GM23338 (cell line): ENCODE results near the gene TFDP1. TPM values are rescaled to one million over a fixed set of nuclear protein-coding genes. Genes with fewer than 3 reads are reported as not detected.
A peak's percentile ranks its signal among the peaks of the same experiment; 100 is the strongest.

Source experiments
- ATAC-seq: fragments of 200-7000 bp; cut with Tn5 transposase; 3 replicates; pipeline ENCODE4 v1.9.1; 2020
- DNase-seq: peaks from one replicate; pipeline ENCODE4 v3.0.0-alpha.2; 2015; ENCODE audit warnings: low spot score
- H2AFZ ChIP-seq: fragments of 200-600 bp; sonication (generic); 2 replicates; pipeline ENCODE4 v1.8.0; 2016; ENCODE audit warnings: antibody characterized with exemption, mild to moderate bottlenecking, moderate library complexity
- H3F3A ChIP-seq: fragments of 200-600 bp; sonication (generic); replicated peaks from 2 replicates; pipeline ENCODE4 v1.8.0; 2017; ENCODE audit warnings: antibody characterized with exemption, mixed run types, low read depth
- H3K27ac ChIP-seq: fragments of 200-600 bp; sonication (generic); 2 replicates; pipeline ENCODE4 v1.6.1; 2016; ENCODE audit warnings: low read depth
- H3K27me3 ChIP-seq: fragments of 200-600 bp; sonication (generic); 2 replicates; pipeline ENCODE4 v1.8.0; 2016; ENCODE audit warnings: mild to moderate bottlenecking, mixed run types, moderate library complexity; ENCODE audit not compliant: insufficient read depth
- H3K36me3 ChIP-seq: fragments of 200-600 bp; sonication (generic); 2 replicates; pipeline ENCODE4 v1.8.0; 2016; ENCODE audit warnings: mild to moderate bottlenecking; ENCODE audit not compliant: insufficient read depth
- H3K4me1 ChIP-seq: fragments of 200-600 bp; sonication (generic); 2 replicates; pipeline ENCODE4 v1.8.0; 2016; ENCODE audit warnings: mild to moderate bottlenecking, moderate library complexity; ENCODE audit not compliant: insufficient read depth
- H3K4me2 ChIP-seq: fragments of 200-600 bp; sonication (generic); 2 replicates; pipeline ENCODE4 v1.7.1; 2017; ENCODE audit warnings: mixed run types
- H3K4me3 ChIP-seq: fragments of 200-600 bp; sonication (generic); 2 replicates; pipeline ENCODE4 v1.6.1; 2016; ENCODE audit warnings: mixed run types
- H3K79me2 ChIP-seq: fragments of 200-600 bp; sonication (generic); replicated peaks from 2 replicates; pipeline ENCODE4 v1.8.0; 2017; ENCODE audit warnings: mild to moderate bottlenecking; ENCODE audit not compliant: insufficient read depth
- H3K9me2 ChIP-seq: fragments of 200-600 bp; sonication (generic); 2 replicates; pipeline ENCODE4 v1.8.0; 2017; ENCODE audit not compliant: insufficient read depth
- H4K20me1 ChIP-seq: fragments of 200-600 bp; sonication (generic); replicated peaks from 2 replicates; pipeline ENCODE4 v1.8.0; 2017; ENCODE audit warnings: mild to moderate bottlenecking; ENCODE audit not compliant: insufficient read depth
- H3K27ac Mint-ChIP-seq: 2 replicates; pipeline ENCODE4 v1.8.0; 2020; ENCODE audit warnings: inconsistent platforms, mild to moderate bottlenecking, moderate library complexity, mixed read lengths
- H3K27me3 Mint-ChIP-seq: 3 replicates; pipeline ENCODE4 v1.8.0; 2022; ENCODE audit warnings: low read depth, mild to moderate bottlenecking, moderate library complexity, mixed read lengths, inconsistent platforms; ENCODE audit not compliant: insufficient read depth, poor library complexity
- H3K36me3 Mint-ChIP-seq: 3 replicates; pipeline ENCODE4 v1.8.0; 2021; ENCODE audit warnings: low read depth, mild to moderate bottlenecking, inconsistent platforms, moderate library complexity, mixed read lengths
- H3K4me1 Mint-ChIP-seq: 3 replicates; pipeline ENCODE4 v1.8.0; 2020; ENCODE audit warnings: mild to moderate bottlenecking, inconsistent platforms, mixed read lengths
- H3K4me3 Mint-ChIP-seq: 3 replicates; pipeline ENCODE4 v1.8.0; 2021; ENCODE audit warnings: moderate library complexity, mild to moderate bottlenecking, inconsistent platforms, mixed read lengths
- H3K9me3 Mint-ChIP-seq: 3 replicates; pipeline ENCODE4 v1.8.0; 2020; ENCODE audit warnings: moderate library complexity, mild to moderate bottlenecking, inconsistent platforms, mixed read lengths
- CREB1 ChIP-seq: fragments of 250-450 bp; sonication (Bioruptor Pico); IDR thresholded peaks from 2 replicates; pipeline ENCODE4 v1.5.0; 2020; ENCODE audit warnings: low read depth, mild to moderate bottlenecking, moderate library complexity
- EZH2 ChIP-seq: fragments of 200-600 bp; sonication (generic); IDR thresholded peaks from one replicate; pipeline ENCODE4 v1.8.0; 2017; ENCODE audit warnings: antibody characterized with exemption, mild to moderate bottlenecking, low read depth; ENCODE audit not compliant: unreplicated experiment
- NANOG ChIP-seq: IDR thresholded peaks from 2 replicates; pipeline ENCODE4 v1.6.1; 2016; ENCODE audit warnings: antibody characterized with exemption, borderline replicate concordance
- REST ChIP-seq: IDR thresholded peaks from one replicate; pipeline ENCODE4 v1.6.1; 2018; ENCODE audit warnings: antibody characterized with exemption; ENCODE audit not compliant: unreplicated experiment
- STAT1 ChIP-seq: IDR thresholded peaks from one replicate; pipeline ENCODE4 v1.6.1; 2016; ENCODE audit warnings: antibody characterized with exemption; ENCODE audit not compliant: unreplicated experiment
- ZNF114 ChIP-seq: fragments of 250-450 bp; sonication (Bioruptor Pico); IDR thresholded peaks from 2 replicates; pipeline ENCODE4 v1.5.0; 2020; ENCODE audit warnings: mild to moderate bottlenecking, moderate library complexity
- ZNF331 ChIP-seq: fragments of 250-450 bp; sonication (Bioruptor Pico); IDR thresholded peaks from 2 replicates; pipeline ENCODE4 v1.5.0; 2020; ENCODE audit warnings: low read depth, mild to moderate bottlenecking, moderate library complexity
- ZNF462 ChIP-seq: fragments of 250-450 bp; sonication (Bioruptor Pico); IDR thresholded peaks from 2 replicates; pipeline ENCODE4 v1.5.0; 2020; ENCODE audit warnings: mild to moderate bottlenecking, moderate library complexity
- polyA plus RNA-seq: library from polyadenylated mRNA; unstranded; fragments of >200 nt; fragmentation: Nextera tagmentation; extraction: Ambion mirVana; gene quantifications from 2 replicates; pipeline ENCODE4 v1.2.1, GENCODE V29; 2016
- total RNA-seq: library from RNA; depleted of rRNA; stranded (reverse); fragments of >200 nt; shearing (Covaris generic); gene quantifications from 2 replicates; pipeline ENCODE4 v1.2.3, GENCODE V29; 2014
- TF ChIP-seq, protein P1 (sequence below): IDR thresholded peaks from 2 replicates; pipeline ENCODE4 v1.6.1; 2016; ENCODE audit warnings: antibody characterized with exemption
- TF ChIP-seq, protein P2 (sequence below), 2 experiments: fragments of 200-600 bp in 1 of 2; sonication (generic) in 1 of 2; conservative IDR thresholded peaks; 2 replicates each; pipeline versions ENCODE4 v1.5.1 to v1.6.1; 2016 to 2017; ENCODE audit warnings: antibody characterized with exemption in 2 of 2, low read depth in 2 of 2, mild to moderate bottlenecking in 2 of 2, moderate library complexity in 1 of 2

TFDP1 gene
- total and polyA plus RNA-seq, 2 experiments from 2014 or later: 42.9 to 80.0 TPM

DNA sequence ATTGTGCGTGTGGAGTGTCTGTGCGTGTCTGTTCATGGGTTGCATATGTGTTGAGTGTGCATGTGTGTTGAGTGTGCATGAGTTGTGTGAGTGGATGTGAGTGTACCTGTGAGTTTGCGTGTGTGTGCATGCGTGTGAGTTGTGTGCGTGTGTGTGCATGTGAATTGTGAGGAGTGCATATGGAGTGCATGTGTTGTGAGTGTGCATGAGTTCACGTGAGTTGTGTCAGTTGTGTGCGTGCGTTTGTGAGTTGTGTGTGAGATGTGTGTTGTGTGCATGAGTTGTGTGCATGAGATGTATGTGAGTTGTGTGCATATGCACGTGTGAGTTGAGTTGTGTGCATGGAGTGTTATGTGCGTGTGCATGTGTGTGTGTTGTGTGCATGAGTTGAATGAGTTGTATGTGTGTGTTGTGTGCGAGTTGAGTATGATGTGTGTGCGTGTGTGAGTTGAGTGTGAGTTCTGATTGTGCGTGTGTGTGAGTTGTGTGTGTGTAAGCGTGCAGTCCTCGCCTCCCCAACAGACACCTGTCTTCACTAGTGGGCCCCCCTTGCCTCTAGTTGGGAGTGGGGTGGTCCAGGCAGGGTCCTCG lies 29.3 kb downstream of the TFDP1 start (continued):
- no peak for TF ChIP-seq REST

GRCh38 chr13:113616281-113616906 lies 31.8 kb downstream of the TFDP1 start:
- Histone ChIP-seq H3K36me3 (no peaks in the 10 kb centered on the region), H3K4me3 (no peak overlapping the region), H3K9me2 (no peaks in the 10 kb centered on the region), H3K79me2 (peaks cover 66% of the 10 kb centered on the region), H3K27ac (peak overlapping the region; percentile 93), H4K20me1 (peaks cover 8% of the 10 kb centered on the region), H3F3A (0 out of 2 replicates have a peak, but pooled peaks cover 3% of the 10 kb centered on the region), H3K27me3 (no peaks in the 10 kb centered on the region), H3K4me2 (peak overlapping the region; percentile 64; the same call in 1 of the 2 replicates), H2AFZ (no peak overlapping the region), H3K4me1 (peaks cover 10% of the 10 kb centered on the region; the same call in 1 of the 2 replicates)
- Mint-ChIP-seq H3K27ac (peak overlapping the region; percentile 97), H3K27me3 (peaks cover 6% of the 10 kb centered on the region), H3K4me3 (peak overlapping the region; percentile 19; the same call in 1 of the 3 replicates), H3K9me3 (no peaks in the 10 kb centered on the region), H3K36me3 (peaks cover 22% of the 10 kb centered on the region), H3K4me1 (peaks cover 24% of the 10 kb centered on the region)
- ATAC-seq: no peak
- DNase-seq: no peak
- TF ChIP-seq NANOG: no peak
- TF ChIP-seq ZNF462 (CRISPR knock-in tag): no peak
- TF ChIP-seq, protein P1, sequence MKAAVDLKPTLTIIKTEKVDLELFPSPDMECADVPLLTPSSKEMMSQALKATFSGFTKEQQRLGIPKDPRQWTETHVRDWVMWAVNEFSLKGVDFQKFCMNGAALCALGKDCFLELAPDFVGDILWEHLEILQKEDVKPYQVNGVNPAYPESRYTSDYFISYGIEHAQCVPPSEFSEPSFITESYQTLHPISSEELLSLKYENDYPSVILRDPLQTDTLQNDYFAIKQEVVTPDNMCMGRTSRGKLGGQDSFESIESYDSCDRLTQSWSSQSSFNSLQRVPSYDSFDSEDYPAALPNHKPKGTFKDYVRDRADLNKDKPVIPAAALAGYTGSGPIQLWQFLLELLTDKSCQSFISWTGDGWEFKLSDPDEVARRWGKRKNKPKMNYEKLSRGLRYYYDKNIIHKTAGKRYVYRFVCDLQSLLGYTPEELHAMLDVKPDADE: no peak
- TF ChIP-seq CREB1 (CRISPR knock-in tag): no peak
- TF ChIP-seq STAT1: no peak
- TF ChIP-seq, protein P2, sequence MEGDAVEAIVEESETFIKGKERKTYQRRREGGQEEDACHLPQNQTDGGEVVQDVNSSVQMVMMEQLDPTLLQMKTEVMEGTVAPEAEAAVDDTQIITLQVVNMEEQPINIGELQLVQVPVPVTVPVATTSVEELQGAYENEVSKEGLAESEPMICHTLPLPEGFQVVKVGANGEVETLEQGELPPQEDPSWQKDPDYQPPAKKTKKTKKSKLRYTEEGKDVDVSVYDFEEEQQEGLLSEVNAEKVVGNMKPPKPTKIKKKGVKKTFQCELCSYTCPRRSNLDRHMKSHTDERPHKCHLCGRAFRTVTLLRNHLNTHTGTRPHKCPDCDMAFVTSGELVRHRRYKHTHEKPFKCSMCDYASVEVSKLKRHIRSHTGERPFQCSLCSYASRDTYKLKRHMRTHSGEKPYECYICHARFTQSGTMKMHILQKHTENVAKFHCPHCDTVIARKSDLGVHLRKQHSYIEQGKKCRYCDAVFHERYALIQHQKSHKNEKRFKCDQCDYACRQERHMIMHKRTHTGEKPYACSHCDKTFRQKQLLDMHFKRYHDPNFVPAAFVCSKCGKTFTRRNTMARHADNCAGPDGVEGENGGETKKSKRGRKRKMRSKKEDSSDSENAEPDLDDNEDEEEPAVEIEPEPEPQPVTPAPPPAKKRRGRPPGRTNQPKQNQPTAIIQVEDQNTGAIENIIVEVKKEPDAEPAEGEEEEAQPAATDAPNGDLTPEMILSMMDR (conservative IDR thresholded peaks at IDR 0.05; ENCODE audit: low read depth in 2 of 2): no peak
- no peak for TF ChIP-seq ZNF114 (CRISPR knock-in tag)
- no peak for TF ChIP-seq EZH2
- TF ChIP-seq ZNF331: no peak
